Uterus (tissue), 2 donors: ENCODE measurements around the gene CCDC186.

Source experiments
- POLR2A ChIP-seq, 2 donors: fragments of 450-650 bp; IDR thresholded peaks; one replicate each; pipeline ENCODE4 v1.6.1; 2016; ENCODE audit warnings: antibody characterized with exemption in 2 of 2, mild to moderate bottlenecking in 1 of 2, moderate library complexity in 1 of 2
- TF ChIP-seq, protein P1 (sequence below), 4 experiments: fragments of 200-600 bp in 2 of 4; fragments of 450-650 bp in 2 of 4; sonication (generic) in 2 of 4; IDR thresholded peaks; one replicate each; pipeline ENCODE4 v1.5.1; 2016 to 2019; ENCODE audit warnings: antibody characterized with exemption in 4 of 4, mild to moderate bottlenecking in 2 of 4, moderate library complexity in 1 of 4

DNA sequence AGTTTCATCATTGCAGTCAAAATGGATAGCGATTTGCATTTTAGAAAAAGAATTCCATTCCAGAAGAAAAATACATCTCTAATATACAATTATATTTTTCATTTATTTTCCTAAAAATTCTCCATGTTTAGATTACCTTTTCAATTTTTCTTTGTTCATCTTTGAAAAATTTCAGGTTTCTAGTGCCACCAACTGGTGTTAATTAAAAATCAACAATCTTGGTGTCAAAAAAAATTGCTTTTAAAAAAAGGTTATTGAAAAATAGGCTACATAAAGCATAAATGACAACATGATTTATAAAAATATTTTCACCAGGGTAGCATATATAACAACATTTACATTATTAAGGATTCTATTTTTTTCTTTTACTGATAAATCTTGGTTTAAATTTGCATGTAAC, 53.0 kb downstream of the CCDC186 start:
- TF ChIP-seq, protein P1, sequence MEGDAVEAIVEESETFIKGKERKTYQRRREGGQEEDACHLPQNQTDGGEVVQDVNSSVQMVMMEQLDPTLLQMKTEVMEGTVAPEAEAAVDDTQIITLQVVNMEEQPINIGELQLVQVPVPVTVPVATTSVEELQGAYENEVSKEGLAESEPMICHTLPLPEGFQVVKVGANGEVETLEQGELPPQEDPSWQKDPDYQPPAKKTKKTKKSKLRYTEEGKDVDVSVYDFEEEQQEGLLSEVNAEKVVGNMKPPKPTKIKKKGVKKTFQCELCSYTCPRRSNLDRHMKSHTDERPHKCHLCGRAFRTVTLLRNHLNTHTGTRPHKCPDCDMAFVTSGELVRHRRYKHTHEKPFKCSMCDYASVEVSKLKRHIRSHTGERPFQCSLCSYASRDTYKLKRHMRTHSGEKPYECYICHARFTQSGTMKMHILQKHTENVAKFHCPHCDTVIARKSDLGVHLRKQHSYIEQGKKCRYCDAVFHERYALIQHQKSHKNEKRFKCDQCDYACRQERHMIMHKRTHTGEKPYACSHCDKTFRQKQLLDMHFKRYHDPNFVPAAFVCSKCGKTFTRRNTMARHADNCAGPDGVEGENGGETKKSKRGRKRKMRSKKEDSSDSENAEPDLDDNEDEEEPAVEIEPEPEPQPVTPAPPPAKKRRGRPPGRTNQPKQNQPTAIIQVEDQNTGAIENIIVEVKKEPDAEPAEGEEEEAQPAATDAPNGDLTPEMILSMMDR (IDR thresholded peaks at IDR 0.05), result no peak
- TF ChIP-seq POLR2A (IDR thresholded peaks at IDR 0.05), result no peak
